Measurements from ENCODE around the gene TNFRSF12A.

The TNFRSF12A gene

GRCh38 chr16:3020604-3021448 lies 658 bp downstream of the TNFRSF12A start:
- Mint-ChIP-seq H3K27me3 (ENCODE audit: low read depth) (peaks cover 34% of the 10 kb centered on the region), H3K36me3 (ENCODE audit: low read depth) (peaks cover 4% of the 10 kb centered on the region), H3K4me3 (peak overlapping the region; percentile 90 to 92 (median 92)), H3K9me3 (no peaks in the 10 kb centered on the region), H3K27ac (peak overlapping the region; percentile 85 to 96 (median 87)), H3K4me1 (peaks cover 33% of the 10 kb centered on the region)
- TF ChIP-seq CTCF (IDR thresholded peaks at IDR 0.05; ENCODE audit: unreplicated experiment in 3 of 3), result no peak

GRCh38 chr16:3021449-3022207 lies 1.5 kb downstream of the TNFRSF12A start:
- H3K4me3 Mint-ChIP-seq, result peak overlapping the region; percentile 90 to 92 (median 92)
- peaks cover 33% of the 10 kb centered on the region for H3K4me1 Mint-ChIP-seq
- H3K36me3 Mint-ChIP-seq (ENCODE audit: low read depth), result peaks cover 12% of the 10 kb centered on the region
- peaks cover 33% of the 10 kb centered on the region for H3K27me3 Mint-ChIP-seq (ENCODE audit: low read depth)
- peak in 2 of 3 experiments; percentile 30 to 42 for TF ChIP-seq CTCF (IDR thresholded peaks at IDR 0.05; ENCODE audit: unreplicated experiment in 3 of 3)
- no peaks in the 10 kb centered on the region for H3K9me3 Mint-ChIP-seq
- peak overlapping the region; percentile 85 to 96 (median 87) for H3K27ac Mint-ChIP-seq

- Mint-ChIP-seq H3K36me3 (ENCODE audit: low read depth) (peaks cover 12% of the 10 kb centered on the region), H3K4me3 (peak overlapping the region; percentile 90 to 92 (median 92)), H3K4me1 (peaks cover 33% of the 10 kb centered on the region), H3K27me3 (ENCODE audit: low read depth) (peaks cover 29% of the 10 kb centered on the region), H3K27ac (peak overlapping the region; percentile 85 to 96 (median 87)), H3K9me3 (no peaks in the 10 kb centered on the region)
- no peak for TF ChIP-seq CTCF (IDR thresholded peaks at IDR 0.05; ENCODE audit: unreplicated experiment in 3 of 3)
These were observed 2.1 kb downstream of the TNFRSF12A start for GRCh38 chr16:3022208-3022683.

- no peak for TF ChIP-seq CTCF (IDR thresholded peaks at IDR 0.05; ENCODE audit: unreplicated experiment in 3 of 3)
- peaks cover 33% of the 10 kb centered on the region for H3K4me1 Mint-ChIP-seq
- peaks cover 12% of the 10 kb centered on the region for H3K36me3 Mint-ChIP-seq (ENCODE audit: low read depth)
- peaks cover 27% of the 10 kb centered on the region for H3K27me3 Mint-ChIP-seq (ENCODE audit: low read depth)
- H3K4me3 Mint-ChIP-seq, result peak overlapping the region; percentile 90 to 92 (median 92)
- H3K9me3 Mint-ChIP-seq, result no peaks in the 10 kb centered on the region
- peak overlapping the region; percentile 85 to 96 (median 87) for H3K27ac Mint-ChIP-seq
These were observed 2.7 kb downstream of the TNFRSF12A start for GRCh38 chr16:3022684-3023414.

- H3K27me3 Mint-ChIP-seq (ENCODE audit: low read depth), result peaks cover 22% of the 10 kb centered on the region
- peak overlapping the region; percentile 90 to 92 (median 92) for H3K4me3 Mint-ChIP-seq
- H3K27ac Mint-ChIP-seq, result peak overlapping the region; percentile 85 to 96 (median 87)
- TF ChIP-seq CTCF (IDR thresholded peaks at IDR 0.05; ENCODE audit: unreplicated experiment in 3 of 3), result no peak
- no peaks in the 10 kb centered on the region for H3K9me3 Mint-ChIP-seq
- H3K4me1 Mint-ChIP-seq, result peaks cover 33% of the 10 kb centered on the region
- H3K36me3 Mint-ChIP-seq (ENCODE audit: low read depth), result peaks cover 12% of the 10 kb centered on the region
These were observed 3.2 kb downstream of the TNFRSF12A start for GRCh38 chr16:3023415-3023668.

All from nephron (organoid).